ENCODE data around the gene MAN1A2.

DNA sequence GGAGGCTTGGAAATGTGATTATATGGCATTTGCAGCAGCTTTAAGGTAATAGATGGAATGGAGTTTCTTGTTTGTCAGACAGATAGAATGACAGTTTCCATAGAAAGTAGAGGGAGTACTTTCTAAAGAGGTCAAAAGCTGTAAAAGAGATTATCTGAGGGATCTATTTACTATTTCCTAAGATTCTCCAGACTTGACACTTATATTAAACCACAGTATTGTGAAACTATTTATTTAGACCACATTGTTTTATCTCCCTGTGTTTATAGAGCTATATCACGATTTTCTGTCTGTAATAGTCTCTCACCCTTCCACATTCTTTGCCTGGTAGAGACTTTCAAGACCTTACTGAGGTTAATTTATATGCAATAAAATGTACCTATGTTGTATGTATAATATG is 66.7 kb downstream of the MAN1A2 start:
- TF ChIP-seq, protein P1, sequence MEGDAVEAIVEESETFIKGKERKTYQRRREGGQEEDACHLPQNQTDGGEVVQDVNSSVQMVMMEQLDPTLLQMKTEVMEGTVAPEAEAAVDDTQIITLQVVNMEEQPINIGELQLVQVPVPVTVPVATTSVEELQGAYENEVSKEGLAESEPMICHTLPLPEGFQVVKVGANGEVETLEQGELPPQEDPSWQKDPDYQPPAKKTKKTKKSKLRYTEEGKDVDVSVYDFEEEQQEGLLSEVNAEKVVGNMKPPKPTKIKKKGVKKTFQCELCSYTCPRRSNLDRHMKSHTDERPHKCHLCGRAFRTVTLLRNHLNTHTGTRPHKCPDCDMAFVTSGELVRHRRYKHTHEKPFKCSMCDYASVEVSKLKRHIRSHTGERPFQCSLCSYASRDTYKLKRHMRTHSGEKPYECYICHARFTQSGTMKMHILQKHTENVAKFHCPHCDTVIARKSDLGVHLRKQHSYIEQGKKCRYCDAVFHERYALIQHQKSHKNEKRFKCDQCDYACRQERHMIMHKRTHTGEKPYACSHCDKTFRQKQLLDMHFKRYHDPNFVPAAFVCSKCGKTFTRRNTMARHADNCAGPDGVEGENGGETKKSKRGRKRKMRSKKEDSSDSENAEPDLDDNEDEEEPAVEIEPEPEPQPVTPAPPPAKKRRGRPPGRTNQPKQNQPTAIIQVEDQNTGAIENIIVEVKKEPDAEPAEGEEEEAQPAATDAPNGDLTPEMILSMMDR (IDR thresholded peaks at IDR 0.05), result no peak
- no peak for TF ChIP-seq POLR2A (IDR thresholded peaks at IDR 0.05)

Data from vagina (tissue), 2 donors.